ENCODE results near the gene ZNF382. TPM values are rescaled to one million over a fixed set of nuclear protein-coding genes. Genes with fewer than 3 reads are reported as not detected.
A peak's percentile ranks its signal among the peaks of the same experiment; 100 is the strongest.

The ZNF382 gene
- total RNA-seq, 4 donors from 2014 or later = 0.59 to 29.4 (median 5.5) TPM

GRCh38 chr19:36604656-36605100 lies 435 bp upstream of the ZNF382 start:
- Histone ChIP-seq H3K9me3 (no peaks in the 10 kb centered on the region), H3K4me3 (peak overlapping the region; percentile 59 to 69), H3K36me3 (no peaks in the 10 kb centered on the region), H3K27ac (peak overlapping the region; percentile 50 to 74), H3K27me3 (no peaks in the 10 kb centered on the region), H3K4me1 (no peaks in the 10 kb centered on the region)
- DNase-seq = peak; percentile 13 to 17
- intact Hi-C loops (cut with DNase I; ENCODE audit: low total_unique reads) = no loop called here
- TF ChIP-seq, protein P1, sequence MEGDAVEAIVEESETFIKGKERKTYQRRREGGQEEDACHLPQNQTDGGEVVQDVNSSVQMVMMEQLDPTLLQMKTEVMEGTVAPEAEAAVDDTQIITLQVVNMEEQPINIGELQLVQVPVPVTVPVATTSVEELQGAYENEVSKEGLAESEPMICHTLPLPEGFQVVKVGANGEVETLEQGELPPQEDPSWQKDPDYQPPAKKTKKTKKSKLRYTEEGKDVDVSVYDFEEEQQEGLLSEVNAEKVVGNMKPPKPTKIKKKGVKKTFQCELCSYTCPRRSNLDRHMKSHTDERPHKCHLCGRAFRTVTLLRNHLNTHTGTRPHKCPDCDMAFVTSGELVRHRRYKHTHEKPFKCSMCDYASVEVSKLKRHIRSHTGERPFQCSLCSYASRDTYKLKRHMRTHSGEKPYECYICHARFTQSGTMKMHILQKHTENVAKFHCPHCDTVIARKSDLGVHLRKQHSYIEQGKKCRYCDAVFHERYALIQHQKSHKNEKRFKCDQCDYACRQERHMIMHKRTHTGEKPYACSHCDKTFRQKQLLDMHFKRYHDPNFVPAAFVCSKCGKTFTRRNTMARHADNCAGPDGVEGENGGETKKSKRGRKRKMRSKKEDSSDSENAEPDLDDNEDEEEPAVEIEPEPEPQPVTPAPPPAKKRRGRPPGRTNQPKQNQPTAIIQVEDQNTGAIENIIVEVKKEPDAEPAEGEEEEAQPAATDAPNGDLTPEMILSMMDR (IDR thresholded peaks at IDR 0.05) = no peak
- TF ChIP-seq POLR2A (IDR thresholded peaks at IDR 0.05) = no peak

DNA sequence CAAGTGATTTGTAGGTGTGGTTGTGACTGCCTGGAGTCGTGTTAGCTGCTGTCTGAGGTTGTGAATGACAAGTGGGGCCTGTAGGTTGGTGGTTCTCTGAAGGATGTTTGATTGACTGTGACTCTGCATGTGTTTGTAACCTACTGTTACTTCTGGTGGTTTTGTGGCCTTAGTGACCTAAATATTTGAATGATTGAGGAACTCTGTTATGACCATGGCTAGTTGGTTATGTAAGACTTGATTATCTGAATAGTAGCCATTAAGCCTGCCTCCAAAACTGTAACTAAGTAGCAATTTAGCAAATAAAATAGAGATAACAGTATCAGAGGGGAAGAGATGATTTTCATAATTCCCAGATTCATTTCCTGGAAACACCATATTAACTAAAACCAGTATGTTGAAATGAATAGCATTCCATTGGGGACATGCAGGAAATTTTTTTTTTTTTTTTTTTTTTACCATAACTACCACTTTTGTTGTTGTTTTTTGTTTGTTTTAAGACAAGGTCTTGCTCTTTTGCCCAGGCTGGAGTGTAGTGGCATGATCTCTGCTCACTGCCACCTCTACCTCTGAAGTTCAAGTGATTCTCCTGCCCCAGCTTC lies 865 bp downstream of the ZNF382 start:
- Histone ChIP-seq H3K4me1 (no peaks in the 10 kb centered on the region), H3K27ac (peak overlapping the region in 1 of 2 donors; percentile 74), H3K36me3 (no peaks in the 10 kb centered on the region), H3K9me3 (no peaks in the 10 kb centered on the region), H3K27me3 (no peaks in the 10 kb centered on the region), H3K4me3 (peak overlapping the region; percentile 59 to 69)
- no peak for DNase-seq
- intact Hi-C loops (cut with DNase I; ENCODE audit: low total_unique reads) = no loop called here
- TF ChIP-seq POLR2A (IDR thresholded peaks at IDR 0.05) = no peak
- TF ChIP-seq, protein P1 (IDR thresholded peaks at IDR 0.05) = no peak

- no peaks in the 10 kb centered on the region for H3K4me1 ChIP-seq
- TF ChIP-seq POLR2A (IDR thresholded peaks at IDR 0.05) = no peak
- no peak overlapping the region for H3K4me3 ChIP-seq
- no peaks in the 10 kb centered on the region for H3K27me3 ChIP-seq
- H3K36me3 ChIP-seq = no peaks in the 10 kb centered on the region
- intact Hi-C loops (cut with DNase I; ENCODE audit: low total_unique reads) = no loop called here
- no peak for DNase-seq
- H3K9me3 ChIP-seq = peaks cover 0 to 69% of the 10 kb centered on the region in 2 donors
- no peak overlapping the region for H3K27ac ChIP-seq
These were observed 21.9 kb downstream of the ZNF382 start for GRCh38 chr19:36627057-36627456.

DNA sequence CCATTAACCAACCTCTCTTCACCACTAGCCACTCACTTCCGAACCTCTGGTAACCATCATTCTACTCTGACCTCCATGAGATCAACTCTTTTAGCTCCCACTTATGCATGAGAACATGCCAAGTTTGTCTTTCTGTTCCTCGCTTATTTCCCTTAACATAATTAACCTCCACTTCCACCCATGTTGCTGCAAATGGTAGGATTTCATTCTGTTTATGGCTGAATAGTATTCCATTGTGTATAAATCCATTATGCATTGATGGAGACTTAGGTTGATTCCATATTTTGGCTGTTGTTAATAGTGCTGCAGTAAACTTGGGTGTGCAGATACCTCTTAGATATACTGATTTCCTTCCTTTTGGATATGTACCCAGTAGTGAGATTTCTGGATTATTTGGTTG lies 30.2 kb downstream of the ZNF382 start:
- H3K27ac ChIP-seq = no peak overlapping the region
- H3K9me3 ChIP-seq = peaks cover 8 to 89% of the 10 kb centered on the region in 2 donors
- no peaks in the 10 kb centered on the region for H3K27me3 ChIP-seq
- H3K36me3 ChIP-seq = peaks cover 4% of the 10 kb centered on the region in 2 donors
- no peak for TF ChIP-seq POLR2A (IDR thresholded peaks at IDR 0.05)
- DNase-seq = no peak
- intact Hi-C loops (cut with DNase I; ENCODE audit: low total_unique reads) = no loop called here
- no peaks in the 10 kb centered on the region for H3K4me1 ChIP-seq
- H3K4me3 ChIP-seq = no peak overlapping the region

DNA sequence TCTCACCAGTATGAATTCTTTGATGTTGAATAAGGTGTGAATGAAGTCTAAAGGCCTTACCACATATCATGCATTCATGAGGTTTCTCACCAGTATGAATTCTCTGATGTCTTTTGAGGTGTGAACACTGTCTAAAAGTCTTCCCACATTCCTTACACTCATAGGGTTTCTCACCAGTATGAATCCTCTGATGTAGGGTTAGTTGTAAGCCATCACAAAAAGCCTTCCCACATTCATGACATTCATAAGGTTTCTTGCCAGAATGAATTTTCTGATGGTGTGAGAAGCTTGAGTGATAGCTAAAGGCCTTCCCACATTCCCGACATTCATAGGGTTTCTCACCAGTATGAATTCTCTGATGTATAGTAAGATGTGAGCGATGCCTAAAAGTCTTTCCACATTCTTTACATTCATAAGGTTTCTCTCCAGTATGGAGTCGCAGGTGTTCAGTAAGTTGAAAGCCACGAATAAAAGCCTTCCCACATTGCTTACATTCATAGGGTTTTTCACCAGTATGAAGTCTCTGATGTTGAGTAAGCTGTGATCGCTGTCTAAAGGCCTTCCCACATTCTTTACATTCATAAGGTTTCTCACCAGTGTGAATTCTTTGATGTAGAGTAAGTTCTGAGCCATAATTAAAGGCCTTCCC lies 33.9 kb downstream of the ZNF382 start:
- DNase-seq = no peak
- intact Hi-C loops (cut with DNase I; ENCODE audit: low total_unique reads) = no loop called here
- H3K27ac ChIP-seq = no peak overlapping the region
- H3K36me3 ChIP-seq = peaks cover 4% of the 10 kb centered on the region in 2 donors
- peaks cover 8 to 96% of the 10 kb centered on the region in 2 donors for H3K9me3 ChIP-seq
- H3K4me1 ChIP-seq = no peaks in the 10 kb centered on the region
- no peak overlapping the region for H3K4me3 ChIP-seq
- no peak for TF ChIP-seq POLR2A (IDR thresholded peaks at IDR 0.05)
- TF ChIP-seq, protein P1 (IDR thresholded peaks at IDR 0.05) = no peak
- no peaks in the 10 kb centered on the region for H3K27me3 ChIP-seq

DNA sequence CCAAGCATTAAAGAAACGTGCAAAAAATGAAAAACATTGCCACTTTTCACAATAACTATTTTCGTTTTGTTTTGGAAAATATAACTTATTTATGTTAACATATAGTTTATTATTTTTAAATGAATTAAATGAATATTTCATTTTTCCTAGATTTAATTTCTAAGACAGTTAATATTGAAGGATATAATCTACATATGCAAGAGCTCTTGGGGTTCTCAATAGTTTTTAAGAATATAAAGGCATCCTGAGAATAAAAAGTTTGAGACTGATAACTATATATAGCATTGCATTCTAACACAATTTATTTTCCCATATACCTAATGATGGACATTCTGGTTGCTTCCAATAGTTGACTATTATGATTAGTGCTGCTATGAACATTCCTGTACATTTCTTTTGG lies 41.6 kb downstream of the ZNF382 start:
- TF ChIP-seq, protein P1 (IDR thresholded peaks at IDR 0.05) = no peak
- no peak for TF ChIP-seq POLR2A (IDR thresholded peaks at IDR 0.05)

More for the DNA sequence above, 41.6 kb downstream of the ZNF382 start:
- peaks cover 0 to 82% of the 10 kb centered on the region in 2 donors for H3K9me3 ChIP-seq
- H3K27ac ChIP-seq = no peak overlapping the region
- intact Hi-C loops (cut with DNase I; ENCODE audit: low total_unique reads) = no loop called here
- DNase-seq = no peak
- no peaks in the 10 kb centered on the region for H3K27me3 ChIP-seq
- H3K36me3 ChIP-seq = no peaks in the 10 kb centered on the region
- no peaks in the 10 kb centered on the region for H3K4me1 ChIP-seq
- no peak overlapping the region for H3K4me3 ChIP-seq
